Measurements from ENCODE around the gene NRF1. TPM values are rescaled to one million over a fixed set of nuclear protein-coding genes. Genes with fewer than 3 reads are reported as not detected.
"Not testable (repeated sequence)": the region's sequence is repeated elsewhere in the genome, so short reads cannot be mapped to it uniquely, and the experiment has no call there.

NRF1 gene
- total RNA-seq, 1 experiment from 2014 or later, result 14.0 TPM

- ChIA-PET CTCF (interaction anchor here (0.6 kb wide), 2 partner anchors 38 to 382 kb away, joined by 3 to 14 read pairs; no protein-coding TSS in a partner anchor), POLR2A (no interaction called here)
- no peak overlapping the region for H3K4me3 ChIP-seq (ENCODE audit: low read depth in 2 of 2, low read length in 2 of 2)
- ATAC-seq (peak; percentile 98), DNase-seq (ENCODE audit: low read depth, low spot score) (no peak)
- intact Hi-C loops (cut with micrococcal nuclease; ENCODE audit: unreplicated experiment) (loop anchor here (10.0 kb wide), 1 partner anchor 271 kb away; no protein-coding TSS in a partner anchor), in situ Hi-C loops (cut with HindIII; ENCODE audit: low pct_unique_long_range_greater_than_20kb, low sequenced_read_pairs) (no loop called here)
- H3K9me3 ChIP-seq (ENCODE audit: control insufficient read depth, insufficient read depth, low read depth, low read length), result no peaks in the 10 kb centered on the region
- H3K4me1 ChIP-seq (ENCODE audit: control insufficient read depth, insufficient read depth, low read length), result peaks cover 6% of the 10 kb centered on the region; the same call in 1 of the 2 replicates
- no peak overlapping the region for H3K27ac ChIP-seq (ENCODE audit: low read length)
- TF ChIP-seq REST (IDR thresholded peaks at IDR 0.05; ENCODE audit: insufficient read depth in 1 of 2, low read depth in 2 of 2, low read length in 1 of 2), result no peak
- peak; percentile 94 for TF ChIP-seq CTCF (IDR thresholded peaks at IDR 0.05)
- BruUV-seq (replicated peaks), result no TSS peak
- H3K36me3 ChIP-seq (ENCODE audit: control insufficient read depth, insufficient read depth, low read length), result no peaks in the 10 kb centered on the region
- H3K27me3 ChIP-seq (ENCODE audit: control insufficient read depth, insufficient read depth, low read length), result no peaks in the 10 kb centered on the region
These were observed 23.9 kb downstream of the NRF1 start for GRCh38 chr7:129635300-129636029.

- ATAC-seq; H3K9me3 ChIP-seq (ENCODE audit: control insufficient read depth, insufficient read depth, low read depth, low read length); H3K4me1 ChIP-seq (ENCODE audit: control insufficient read depth, insufficient read depth, low read length); H3K27me3 ChIP-seq (ENCODE audit: control insufficient read depth, insufficient read depth, low read length); H3K27ac ChIP-seq (ENCODE audit: low read length); in situ Hi-C loops (cut with HindIII; ENCODE audit: low pct_unique_long_range_greater_than_20kb, low sequenced_read_pairs); H3K4me3 ChIP-seq (ENCODE audit: low read depth in 2 of 2, low read length in 2 of 2); H3K36me3 ChIP-seq (ENCODE audit: control insufficient read depth, insufficient read depth, low read length); DNase-seq (ENCODE audit: low read depth, low spot score); BruUV-seq (replicated peaks); CTCF ChIA-PET: not testable (repeated sequence)
- POLR2A ChIA-PET, result interaction anchor here (0.7 kb wide), 1 partner anchor 23 kb away, joined by 3 read pairs; no protein-coding TSS in a partner anchor
- intact Hi-C loops (cut with micrococcal nuclease; ENCODE audit: unreplicated experiment), result loop anchor here (10.0 kb wide), 1 partner anchor 271 kb away; no protein-coding TSS in a partner anchor
These were observed 24.6 kb downstream of the NRF1 start for GRCh38 chr7:129636030-129636550.

GRCh38 chr7:129636641-129637040, 25.1 kb downstream of the NRF1 start:
- in situ Hi-C loops (cut with HindIII; ENCODE audit: low pct_unique_long_range_greater_than_20kb, low sequenced_read_pairs), result no loop called here
- Histone ChIP-seq H3K27me3 (ENCODE audit: control insufficient read depth, insufficient read depth, low read length) (no peaks in the 10 kb centered on the region), H3K4me1 (ENCODE audit: control insufficient read depth, insufficient read depth, low read length) (peaks cover 6% of the 10 kb centered on the region; the same call in 1 of the 2 replicates), H3K9me3 (ENCODE audit: control insufficient read depth, insufficient read depth, low read depth, low read length) (no peaks in the 10 kb centered on the region), H3K27ac (ENCODE audit: low read length) (no peak overlapping the region), H3K4me3 (ENCODE audit: low read depth in 2 of 2, low read length in 2 of 2) (no peak overlapping the region), H3K36me3 (ENCODE audit: control insufficient read depth, insufficient read depth, low read length) (no peaks in the 10 kb centered on the region)
- POLR2A ChIA-PET, result interaction anchor here (0.7 kb wide), 1 partner anchor 24 kb away, joined by 3 read pairs; no protein-coding TSS in a partner anchor
- ATAC-seq (no peak), DNase-seq (ENCODE audit: low read depth, low spot score) (no peak)
- TF ChIP-seq CTCF (IDR thresholded peaks at IDR 0.05), result no peak
- TF ChIP-seq POLR2AphosphoS5 (IDR thresholded peaks at IDR 0.05; ENCODE audit: low read depth, low read length), result no peak
- no peak for TF ChIP-seq SIN3A (IDR thresholded peaks at IDR 0.05; ENCODE audit: borderline replicate concordance, insufficient read depth, low read depth, low read length)
- TF ChIP-seq REST (IDR thresholded peaks at IDR 0.05; ENCODE audit: insufficient read depth in 1 of 2, low read depth in 2 of 2, low read length in 1 of 2), result no peak
- no peak for TF ChIP-seq TCF7L2 (IDR thresholded peaks at IDR 0.05; ENCODE audit: low read depth, low read length)
- intact Hi-C loops (cut with micrococcal nuclease; ENCODE audit: unreplicated experiment), result loop anchor here (10.0 kb wide), 1 partner anchor 272 kb away; no protein-coding TSS in a partner anchor
- no TSS peak for BruUV-seq (replicated peaks)
- CTCF ChIA-PET, result no interaction called here
